Measurements from ENCODE around the gene MIGA2. TPM values are rescaled to one million over a fixed set of nuclear protein-coding genes. Genes with fewer than 3 reads are reported as not detected.
"Not testable (repeated sequence)": the region's sequence is repeated elsewhere in the genome, so short reads cannot be mapped to it uniquely, and the experiment has no call there.

Gene MIGA2
- polyA plus RNA-seq, 4 donors, result 17.9 to 23.4 (median 19.1) TPM

GRCh38 chr9:129033216-129033615, 3.2 kb upstream of the MIGA2 start:
- no peak for DNase-seq (ENCODE audit: low read depth in 4 of 4, low spot score in 3 of 4)

GRCh38 chr9:129035838-129036237, 588 bp upstream of the MIGA2 start:
- not testable (repeated sequence) for DNase-seq (ENCODE audit: low read depth in 4 of 4, low spot score in 3 of 4)

GRCh38 chr9:129036923-129037766, 719 bp downstream of the MIGA2 start:
- DNase-seq (ENCODE audit: low read depth in 4 of 4, low spot score in 3 of 4), result no peak

GRCh38 chr9:129037767-129038098, 1.3 kb downstream of the MIGA2 start:
- DNase-seq (ENCODE audit: low read depth in 4 of 4, low spot score in 3 of 4), result no peak

GRCh38 chr9:129038109-129038852, 1.9 kb downstream of the MIGA2 start:
- no peak for DNase-seq (ENCODE audit: low read depth in 4 of 4, low spot score in 3 of 4)

- no peak for DNase-seq (ENCODE audit: low read depth in 4 of 4, low spot score in 3 of 4)
Measured at GRCh38 chr9:129040113-129040643, 3.8 kb downstream of the MIGA2 start.

GRCh38 chr9:129042016-129042415, 5.6 kb downstream of the MIGA2 start:
- no peak for DNase-seq (ENCODE audit: low read depth in 4 of 4, low spot score in 3 of 4)

GRCh38 chr9:129052592-129052991, 16.2 kb downstream of the MIGA2 start:
- no peak for DNase-seq (ENCODE audit: low read depth in 4 of 4, low spot score in 3 of 4)

- DNase-seq (ENCODE audit: low read depth in 4 of 4, low spot score in 3 of 4), result no peak
Measured at GRCh38 chr9:129053020-129053419, 16.6 kb downstream of the MIGA2 start.

GRCh38 chr9:129054163-129054851, 17.9 kb downstream of the MIGA2 start:
- no peak for DNase-seq (ENCODE audit: low read depth in 4 of 4, low spot score in 3 of 4)

GRCh38 chr9:129058965-129059795, 22.8 kb downstream of the MIGA2 start:
- DNase-seq (ENCODE audit: low read depth in 4 of 4, low spot score in 3 of 4), result no peak

GRCh38 chr9:129059796-129060785, 23.7 kb downstream of the MIGA2 start:
- DNase-seq (ENCODE audit: low read depth in 4 of 4, low spot score in 3 of 4), result no peak

GRCh38 chr9:129060991-129061390, 24.6 kb downstream of the MIGA2 start:
- no peak for DNase-seq (ENCODE audit: low read depth in 4 of 4, low spot score in 3 of 4)

GRCh38 chr9:129063061-129063460, 26.6 kb downstream of the MIGA2 start:
- no peak for DNase-seq (ENCODE audit: low read depth in 4 of 4, low spot score in 3 of 4)

- no peak for DNase-seq (ENCODE audit: low read depth in 4 of 4, low spot score in 3 of 4)
Measured at GRCh38 chr9:129064499-129064908, 28.1 kb downstream of the MIGA2 start.

- DNase-seq (ENCODE audit: low read depth in 4 of 4, low spot score in 3 of 4), result no peak
Measured at GRCh38 chr9:129068110-129068509, 31.7 kb downstream of the MIGA2 start.

GRCh38 chr9:129068990-129069861, 32.8 kb downstream of the MIGA2 start:
- no peak for DNase-seq (ENCODE audit: low read depth in 4 of 4, low spot score in 3 of 4)
